IPS-NIHi7 (cell line): Measurements from ENCODE around the gene FUT1.

Source experiments
- DNase-seq: peaks from one replicate; pipeline ENCODE4 v3.0.0; 2012; ENCODE audit warnings: mixed read lengths; ENCODE audit errors: extremely low spot score

Gene FUT1

GRCh38 chr19:48741129-48741999, 11.1 kb downstream of the FUT1 start:
- DNase-seq = peak; percentile 80

- no peak for DNase-seq
These were observed 12.1 kb downstream of the FUT1 start, which contains the start of gene RASIP1 for GRCh38 chr19:48740164-48740972. RASIP1 (minus strand) TSS chr19:48740610; CDS start chr19:48740282, 328 bp downstream.

- DNase-seq = no peak
These were observed 12.9 kb downstream of the FUT1 start for GRCh38 chr19:48739404-48740163.

- DNase-seq = peak; percentile 97
These were observed 13.7 kb downstream of the FUT1 start for GRCh38 chr19:48738557-48739403.

GRCh38 chr19:48737360-48737998, 15.0 kb downstream of the FUT1 start:
- DNase-seq = peak; percentile 84

- peak; percentile 76 for DNase-seq
These were observed 17.3 kb downstream of the FUT1 start for GRCh38 chr19:48735031-48735615.

GRCh38 chr19:48734625-48735024, 17.8 kb downstream of the FUT1 start:
- no peak for DNase-seq

- DNase-seq = no peak
These were observed 21.0 kb downstream of the FUT1 start for GRCh38 chr19:48731452-48731851.

GRCh38 chr19:48728911-48729664, 23.4 kb downstream of the FUT1 start:
- no peak for DNase-seq

GRCh38 chr19:48726556-48726955, 25.9 kb downstream of the FUT1 start:
- DNase-seq = no peak

GRCh38 chr19:48724796-48725753, 27.4 kb downstream of the FUT1 start:
- DNase-seq = peak; percentile 60

GRCh38 chr19:48722196-48722708, 30.2 kb downstream of the FUT1 start:
- DNase-seq = no peak

- peak; percentile 95 for DNase-seq
These were observed 31.7 kb downstream of the FUT1 start for GRCh38 chr19:48720613-48721296.

GRCh38 chr19:48720251-48720612, 32.2 kb downstream of the FUT1 start:
- DNase-seq = no peak

- peak; percentile 10 for DNase-seq
These were observed 32.9 kb downstream of the FUT1 start, which contains the start of gene MAMSTR for GRCh38 chr19:48719263-48720171. MAMSTR (minus strand) TSS chr19:48719725; CDS start chr19:48719031, 694 bp downstream.

- DNase-seq = peak; percentile 10
These were observed 33.7 kb downstream of the FUT1 start for GRCh38 chr19:48718711-48719231.
